COLO668 (cell line): ENCODE results near the gene DNAJC13.

Experiments used
- DNase-seq: peaks from one replicate; lab custom pipeline; 2025; ENCODE audit not compliant: unreplicated experiment; lab: John Stamatoyannopoulos, UW

Gene DNAJC13

DNA sequence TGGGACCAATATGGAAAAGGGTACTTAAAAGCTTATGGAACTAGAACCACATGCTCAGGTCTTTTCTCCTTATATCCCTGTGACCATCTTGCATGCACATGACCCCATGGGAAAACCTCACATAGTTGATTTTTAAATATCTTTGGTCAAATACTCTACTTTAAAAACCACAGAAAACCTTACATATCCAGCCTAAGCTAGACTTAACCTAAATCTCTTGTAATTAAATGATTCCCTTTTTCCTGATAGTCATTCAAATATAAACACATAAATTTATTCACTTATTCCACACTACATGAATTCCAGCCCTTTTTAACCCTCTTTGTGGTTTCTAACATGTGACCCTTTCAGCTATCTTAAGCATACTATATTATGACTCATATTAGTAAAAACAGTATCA, 46.8 kb downstream of the DNAJC13 start:
- DNase-seq = no peak

DNA sequence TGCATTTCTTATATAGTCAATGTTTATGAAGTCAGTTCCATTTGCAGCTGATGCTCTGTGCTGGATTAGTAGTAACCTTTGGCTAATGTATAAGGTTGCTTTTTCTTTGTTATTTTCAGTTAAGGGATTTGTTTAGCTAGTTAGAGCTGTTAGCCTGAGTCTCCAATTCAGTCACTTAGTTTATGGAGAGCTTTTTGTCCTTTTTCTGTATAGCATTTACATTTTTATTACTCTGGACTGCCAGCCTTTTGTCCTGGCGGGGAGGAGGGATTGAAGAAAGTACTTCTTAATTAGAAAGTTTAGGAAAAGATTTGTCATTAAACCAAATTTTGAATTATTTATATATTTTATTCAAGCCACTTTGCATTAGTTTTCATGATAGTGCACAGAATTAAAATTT, 52.0 kb downstream of the DNAJC13 start:
- DNase-seq = no peak

DNA sequence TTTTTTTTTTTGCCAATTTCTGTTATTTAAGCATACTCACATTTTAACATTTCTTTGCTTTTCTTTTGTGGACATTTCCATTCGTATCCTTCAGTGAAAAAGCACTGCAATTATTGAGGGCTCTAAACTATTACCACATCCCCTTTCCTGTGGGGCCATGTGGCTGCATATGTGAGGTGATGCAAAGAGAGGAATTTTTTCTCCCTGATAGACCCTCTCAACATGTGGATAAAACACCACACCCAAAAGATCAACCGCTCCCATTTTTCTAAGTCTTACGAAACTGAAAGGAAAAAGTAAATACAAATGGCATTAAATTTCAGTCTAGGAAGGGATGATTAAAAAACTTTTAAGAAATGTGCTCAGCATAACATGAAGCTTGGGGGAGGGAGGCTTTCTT, 68.8 kb downstream of the DNAJC13 start:
- no peak for DNase-seq

DNA sequence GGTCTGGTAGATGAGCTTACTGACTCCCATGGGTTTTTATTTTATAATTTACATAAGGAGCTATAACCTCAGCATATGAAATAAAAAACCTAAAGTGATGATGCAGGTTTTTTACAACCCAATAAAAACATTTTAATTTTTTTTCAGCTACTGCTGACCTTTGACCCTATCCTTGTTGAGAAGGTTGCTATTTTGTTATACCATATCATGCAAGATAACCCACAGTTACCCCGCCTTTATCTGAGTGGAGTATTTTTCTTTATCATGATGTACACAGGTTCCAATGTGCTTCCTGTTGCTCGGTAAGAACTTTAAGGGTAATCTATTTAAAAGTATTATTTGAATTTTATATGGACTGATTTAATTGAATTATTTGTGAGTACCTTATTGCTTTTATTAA, 70.8 kb downstream of the DNAJC13 start:
- DNase-seq = no peak

DNA sequence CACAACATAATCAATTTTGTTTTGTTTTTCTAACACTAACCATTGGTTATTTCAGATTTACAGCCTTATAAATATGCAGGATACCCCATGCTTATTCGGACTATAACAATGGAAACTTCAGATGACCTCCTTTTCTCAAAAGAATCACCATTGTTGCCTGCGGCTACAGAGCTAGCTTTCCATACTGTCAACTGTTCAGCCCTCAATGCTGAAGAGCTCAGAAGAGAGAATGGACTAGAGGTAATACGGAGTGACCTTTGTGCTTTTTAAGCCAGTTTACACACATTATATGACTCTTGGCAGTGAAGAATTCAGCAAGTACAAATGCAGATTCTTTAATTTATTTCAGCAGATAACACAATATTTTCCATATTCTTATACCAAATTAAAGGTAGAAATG, 81.8 kb downstream of the DNAJC13 start:
- no peak for DNase-seq

DNA sequence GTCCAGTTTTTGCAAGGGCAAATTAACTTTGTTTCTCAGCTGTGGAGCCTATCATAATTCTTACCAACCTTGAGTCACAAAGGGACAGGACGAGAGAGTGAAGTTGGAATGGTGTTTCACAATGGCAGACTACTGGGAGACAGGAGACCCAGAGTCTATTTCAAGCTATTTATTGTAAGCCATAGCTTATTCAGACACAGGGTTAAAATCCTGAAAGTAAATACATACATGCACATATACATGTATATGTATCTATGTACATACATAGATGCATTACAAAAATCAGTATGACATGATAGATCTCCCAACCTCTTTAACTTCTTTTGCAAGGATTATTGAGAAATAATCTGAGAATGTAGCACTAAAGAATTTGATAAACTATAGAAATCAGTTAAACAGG, 86.3 kb downstream of the DNAJC13 start:
- DNase-seq = no peak

DNA sequence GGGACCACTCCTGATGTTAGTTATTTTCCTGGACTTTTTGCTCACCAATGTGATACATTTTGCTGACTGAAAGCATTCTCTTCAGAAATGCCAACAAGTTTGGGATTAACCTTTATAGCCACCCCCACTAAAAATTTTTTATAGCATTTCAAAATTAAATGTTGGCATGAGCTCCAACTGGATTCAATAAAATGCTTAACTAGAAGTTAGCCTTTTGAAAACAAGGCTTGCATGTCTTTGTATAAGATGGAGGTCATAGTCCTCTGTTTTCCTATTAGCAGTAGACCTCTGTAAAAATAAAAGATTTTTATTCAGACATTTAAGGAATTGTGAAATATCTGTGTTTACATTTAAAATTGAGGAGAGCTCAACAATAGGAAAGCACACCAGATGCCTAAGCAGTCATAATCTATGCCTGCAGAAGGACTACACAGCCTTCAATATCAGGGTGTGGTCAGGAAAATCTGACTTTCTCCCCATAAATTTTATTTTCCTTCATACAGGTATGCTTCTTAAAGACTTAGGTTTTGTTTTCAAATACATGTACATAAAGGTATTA, 87.2 kb downstream of the DNAJC13 start:
- no peak for DNase-seq

DNA sequence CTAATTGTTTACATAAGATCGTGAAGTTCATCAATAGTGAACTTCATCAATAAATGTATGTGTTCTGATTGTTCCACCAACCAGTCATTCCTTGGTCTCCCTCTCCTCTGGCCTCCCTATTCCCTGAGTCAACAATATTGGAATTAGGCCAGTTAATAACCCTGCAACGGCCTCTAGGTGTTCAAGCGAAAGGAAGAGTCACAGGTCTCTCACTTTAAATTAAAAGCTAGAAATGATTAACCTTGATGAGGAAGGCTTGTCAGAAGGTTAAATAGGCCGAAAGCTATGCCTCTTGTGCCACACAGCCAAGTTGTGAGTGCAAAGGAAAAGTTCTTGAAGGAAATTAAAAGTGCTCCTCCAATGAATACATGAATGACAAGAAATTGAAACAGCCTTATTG, 90.4 kb downstream of the DNAJC13 start:
- no peak for DNase-seq

DNA sequence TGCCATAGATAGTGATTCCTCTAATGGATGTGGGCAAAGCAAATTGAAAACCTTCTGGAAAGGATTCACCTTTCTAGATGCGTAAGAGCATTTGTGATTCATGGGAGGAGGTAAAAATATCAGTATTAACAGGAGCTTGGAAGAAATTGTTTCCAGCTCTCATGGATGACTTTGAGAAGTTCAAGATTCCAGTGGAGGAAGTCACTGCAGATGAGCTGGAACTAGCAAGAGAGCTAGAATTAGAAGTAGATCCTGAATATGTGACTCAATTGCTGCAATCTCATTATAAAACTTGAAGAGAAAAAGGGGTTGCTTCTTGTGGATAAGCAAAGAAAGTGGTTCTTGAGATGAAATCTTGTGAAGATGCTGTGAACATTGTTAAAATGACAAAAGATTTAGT, 91.8 kb downstream of the DNAJC13 start:
- no peak for DNase-seq

DNA sequence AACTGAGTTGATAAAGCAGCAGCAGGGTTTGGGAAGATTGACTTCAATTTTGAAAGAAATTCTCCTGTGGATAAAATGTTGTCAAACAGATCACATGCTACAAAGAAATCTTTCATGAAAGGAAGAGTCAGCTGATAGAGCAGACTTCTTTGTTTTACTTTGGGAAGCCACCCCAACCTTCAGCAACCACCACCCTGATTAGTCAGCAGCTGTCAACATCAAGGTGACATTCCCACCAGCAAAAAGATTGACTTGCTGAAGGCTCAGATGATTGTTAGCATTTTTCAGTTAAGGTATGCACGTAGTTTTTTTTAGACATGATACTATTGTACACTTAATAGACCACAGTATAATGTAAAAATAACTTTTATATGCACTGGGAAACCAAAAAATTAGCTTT, 92.2 kb downstream of the DNAJC13 start:
- no peak for DNase-seq

DNA sequence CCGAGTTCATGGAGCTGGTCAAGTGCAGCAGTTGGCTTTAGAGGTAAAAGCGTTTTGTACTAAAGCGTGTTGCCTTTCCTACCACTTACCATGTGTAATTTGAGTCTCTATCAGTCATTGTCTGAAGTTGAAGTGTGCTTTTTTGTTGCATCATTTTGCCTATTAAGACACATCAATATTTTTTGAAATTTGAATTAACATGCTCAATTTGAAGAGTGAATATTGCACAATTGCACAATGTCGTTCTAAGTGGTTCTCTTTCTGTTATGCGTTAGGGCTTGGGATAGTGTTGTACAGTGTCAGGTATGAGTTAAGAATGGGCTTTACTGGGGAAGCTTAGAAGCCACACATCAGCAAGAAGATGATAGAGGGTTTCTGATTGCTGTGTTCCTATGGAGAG, 95.8 kb downstream of the DNAJC13 start:
- no peak for DNase-seq

DNA sequence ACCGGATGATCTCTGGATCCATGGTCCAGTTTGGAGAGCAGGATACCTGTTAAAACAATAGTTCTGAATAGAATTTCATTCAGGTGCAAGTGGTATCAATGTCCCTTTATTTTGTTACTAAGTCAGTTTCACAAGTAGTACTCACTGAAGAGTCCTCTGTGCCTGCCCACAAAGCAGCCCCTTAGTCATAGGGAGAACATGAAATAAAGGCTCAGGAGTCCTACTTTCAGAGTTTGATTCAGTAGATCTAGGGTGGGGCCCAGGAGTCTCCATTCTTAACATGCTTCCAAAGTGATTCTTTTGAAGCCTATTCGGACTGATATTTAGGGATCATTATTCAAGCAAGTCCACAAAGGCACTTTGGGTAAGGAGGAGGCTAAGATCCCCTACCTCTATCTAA, 100.0 kb downstream of the DNAJC13 start:
- no peak for DNase-seq

DNA sequence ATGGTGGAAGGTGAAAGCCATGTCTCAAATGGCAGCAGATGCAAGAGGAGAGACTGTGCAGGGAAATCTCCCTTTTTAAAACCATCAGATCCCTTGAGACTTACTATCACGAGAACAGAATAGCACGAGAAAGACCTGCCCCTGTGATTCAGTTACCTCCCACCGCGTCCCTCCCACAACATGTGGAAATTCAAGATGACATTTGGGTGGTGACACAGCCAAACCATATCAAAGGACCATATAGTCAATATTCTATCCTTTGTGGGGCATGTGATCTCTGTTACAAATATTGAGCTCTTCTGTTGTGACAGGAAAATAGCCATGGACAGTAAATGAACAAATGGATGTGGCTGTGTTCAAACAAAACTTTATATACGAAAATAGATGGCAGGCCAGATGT, 102.6 kb downstream of the DNAJC13 start:
- DNase-seq = peak; percentile 1

DNA sequence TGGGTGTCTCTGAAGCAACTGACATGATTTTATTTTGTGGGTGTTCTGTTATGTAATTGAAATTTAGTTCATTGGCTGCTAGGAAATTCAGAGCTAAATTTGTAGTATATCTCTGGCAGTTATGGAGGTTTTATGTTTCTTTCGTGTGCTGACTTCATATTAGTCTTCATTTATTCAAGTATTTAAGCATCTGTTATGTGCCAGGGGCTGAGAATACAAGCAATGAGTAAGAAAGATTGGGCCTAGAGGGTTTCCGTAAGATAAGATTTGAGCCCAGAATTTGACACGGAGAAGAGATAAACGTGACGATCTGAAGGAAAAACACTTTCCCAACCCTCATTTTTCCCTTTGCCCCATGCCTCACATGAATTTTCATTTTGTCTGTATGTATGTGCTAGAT, 104.6 kb downstream of the DNAJC13 start:
- DNase-seq = no peak

DNA sequence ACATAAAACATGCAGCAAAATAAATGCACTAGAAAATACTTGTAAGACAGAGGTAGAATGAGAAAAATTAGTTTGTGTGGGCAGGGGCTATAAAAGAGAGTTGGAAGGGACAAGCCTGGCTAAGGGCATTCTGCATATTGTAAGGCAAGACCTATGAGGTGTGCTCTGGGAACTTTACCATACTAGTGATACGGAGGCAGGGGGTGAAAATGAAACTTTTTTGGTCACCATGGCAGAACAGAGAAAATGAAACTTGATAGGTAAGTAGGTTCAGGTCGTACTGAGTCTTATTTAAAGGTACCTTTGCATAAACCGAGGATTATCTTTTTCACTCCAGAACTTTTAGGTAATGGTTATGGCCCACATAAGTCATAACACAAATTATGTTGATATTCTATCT, 105.1 kb downstream of the DNAJC13 start:
- no peak for DNase-seq

DNA sequence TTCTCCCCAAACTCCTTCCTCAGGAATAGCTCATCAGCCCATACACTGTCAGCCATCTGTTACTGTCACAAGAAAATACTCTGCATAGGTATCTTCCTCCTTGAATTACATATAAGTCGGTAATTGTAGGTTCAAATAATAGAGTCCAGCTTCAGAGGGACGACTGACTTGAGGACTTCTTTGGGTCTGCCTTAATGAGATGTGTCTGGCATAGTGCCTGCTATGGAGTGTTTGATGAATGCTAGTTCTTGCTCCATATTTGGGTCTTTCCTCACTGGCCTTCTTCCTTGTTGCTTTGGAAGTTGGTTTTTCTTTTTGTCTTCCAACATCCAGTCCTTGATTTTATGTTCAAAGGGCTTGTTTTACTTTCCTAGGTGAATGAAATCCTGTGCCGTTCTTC, 113.3 kb downstream of the DNAJC13 start:
- no peak for DNase-seq

DNA sequence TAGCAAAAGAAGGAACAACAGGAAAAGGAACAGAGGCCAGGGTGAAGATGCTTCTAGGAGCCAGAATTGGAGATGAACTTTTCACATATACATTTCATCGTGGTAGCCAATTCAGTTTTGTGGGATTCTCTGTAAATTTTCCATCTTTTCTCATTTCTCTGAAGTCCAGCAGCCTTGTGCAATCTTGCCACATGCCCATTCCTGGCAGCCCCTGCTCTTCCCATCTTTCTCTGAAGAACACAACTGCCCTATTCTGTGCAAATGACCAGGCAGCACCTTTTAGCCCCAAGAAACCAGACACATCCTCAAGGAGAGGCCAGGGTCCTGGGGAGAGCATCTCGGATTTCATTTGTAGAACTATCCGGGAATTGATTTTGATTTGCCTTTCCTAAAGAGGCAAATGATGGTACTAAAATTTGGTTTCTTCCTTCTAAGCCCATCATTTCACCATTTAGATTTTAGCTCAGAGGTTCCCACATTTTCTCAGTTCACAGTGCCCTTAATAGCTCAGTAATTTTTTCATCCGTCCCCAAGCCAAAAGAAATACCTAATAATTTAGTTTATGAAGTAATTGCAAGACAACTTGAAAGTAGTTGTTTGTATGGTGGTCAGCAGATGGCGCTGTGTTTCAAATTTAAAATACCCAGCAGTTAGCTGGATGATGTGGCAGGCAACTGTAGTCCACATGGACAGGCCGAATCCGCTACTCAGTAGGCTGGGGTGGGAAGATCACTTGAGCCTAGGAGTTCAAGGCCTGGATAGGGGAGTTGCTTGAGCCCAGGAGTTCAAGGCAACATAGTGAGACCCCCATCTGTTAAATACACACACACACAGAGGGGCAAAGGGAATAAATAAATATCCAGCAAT, 118.5 kb downstream of the DNAJC13 start:
- DNase-seq = peak; percentile 37

DNA sequence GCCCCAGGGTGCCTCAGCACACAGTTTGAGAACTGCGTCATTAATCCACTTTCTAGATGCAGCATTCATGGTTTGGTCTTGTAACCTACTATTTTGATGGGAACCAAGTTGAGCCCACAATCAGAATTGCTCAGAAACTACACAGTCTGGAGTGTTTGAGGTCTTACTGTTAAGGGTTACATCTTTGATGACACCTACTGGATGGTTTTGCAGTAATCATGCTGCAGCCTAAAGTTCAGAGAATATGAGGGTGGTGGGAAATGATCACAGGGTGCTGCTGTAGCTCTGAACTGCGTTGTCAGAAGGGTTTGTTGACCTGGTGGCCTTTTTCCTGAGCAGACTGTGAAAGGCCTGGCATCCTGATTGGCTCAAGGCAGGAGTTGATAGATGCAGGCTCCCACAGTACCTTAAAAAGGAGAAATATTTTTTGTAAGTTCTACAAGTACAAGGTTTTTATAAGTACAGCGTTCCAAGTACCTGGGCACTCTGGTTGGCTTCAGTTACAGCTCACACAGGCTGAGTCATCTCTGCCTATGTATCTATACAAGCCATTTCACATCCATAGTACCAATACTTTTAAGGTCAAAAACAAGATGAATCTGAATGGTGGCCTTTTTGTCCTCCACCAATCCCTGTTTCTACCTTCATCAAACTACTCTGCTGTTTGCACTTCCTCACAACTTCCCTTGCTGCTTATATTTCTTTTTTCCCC, 119.3 kb downstream of the DNAJC13 start:
- DNase-seq = no peak

DNA sequence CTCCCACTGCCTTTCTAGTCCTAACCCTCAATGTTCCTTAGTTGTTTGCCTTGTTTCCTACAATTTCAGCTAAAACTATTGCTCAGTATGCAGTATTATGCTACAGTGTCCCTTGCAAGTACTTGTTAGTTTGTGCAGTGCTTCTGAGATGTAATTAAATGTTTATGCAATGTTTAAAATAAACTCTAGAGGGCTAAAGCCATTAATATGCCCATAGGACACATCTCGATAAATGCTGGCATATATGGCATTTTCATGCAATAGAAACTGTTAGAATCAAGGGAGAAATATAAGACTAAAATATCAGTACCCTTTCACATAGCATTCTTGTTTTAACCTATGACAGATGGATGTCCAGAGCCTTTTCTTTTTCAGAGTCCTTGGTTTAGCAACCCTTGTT, 120.0 kb downstream of the DNAJC13 start:
- DNase-seq = no peak

DNA sequence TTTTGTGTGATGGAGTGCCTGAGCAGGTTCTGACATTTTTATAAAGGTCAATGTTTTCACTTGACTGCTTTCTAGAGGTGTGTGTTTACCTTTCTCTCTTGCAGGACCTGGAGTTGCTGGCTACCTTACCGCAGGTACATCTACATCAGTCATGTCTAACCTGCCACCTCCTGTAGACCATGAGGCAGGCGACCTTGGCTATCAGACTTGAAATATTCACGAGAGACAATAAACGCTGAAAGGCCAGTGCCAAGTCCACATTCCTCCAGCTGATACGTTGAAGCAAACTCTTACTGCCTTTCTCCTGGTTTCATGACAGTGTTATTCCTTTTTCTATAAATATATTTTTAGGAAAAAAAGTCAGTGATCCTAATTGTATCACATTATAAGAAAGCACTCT, 120.8 kb downstream of the DNAJC13 start:
- no peak for DNase-seq

DNA sequence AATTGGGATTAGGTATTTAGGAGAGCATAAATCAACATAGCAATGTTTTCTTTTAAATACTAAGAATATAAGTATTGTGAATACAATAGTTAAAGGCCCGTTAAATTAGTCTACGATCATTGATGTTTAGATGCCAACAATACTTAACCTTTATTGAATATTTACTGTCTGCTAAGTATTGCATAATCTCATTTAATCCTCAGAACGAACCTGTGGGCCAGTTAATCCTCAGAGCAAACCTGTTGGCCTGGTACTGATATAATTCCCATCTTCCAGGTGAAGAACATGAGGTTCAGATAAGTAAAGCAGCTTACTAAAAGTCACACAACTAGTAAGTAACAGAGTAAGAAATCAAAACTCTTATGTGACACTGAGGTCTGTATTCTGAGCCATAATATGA, 122.4 kb downstream of the DNAJC13 start:
- DNase-seq = no peak

DNA sequence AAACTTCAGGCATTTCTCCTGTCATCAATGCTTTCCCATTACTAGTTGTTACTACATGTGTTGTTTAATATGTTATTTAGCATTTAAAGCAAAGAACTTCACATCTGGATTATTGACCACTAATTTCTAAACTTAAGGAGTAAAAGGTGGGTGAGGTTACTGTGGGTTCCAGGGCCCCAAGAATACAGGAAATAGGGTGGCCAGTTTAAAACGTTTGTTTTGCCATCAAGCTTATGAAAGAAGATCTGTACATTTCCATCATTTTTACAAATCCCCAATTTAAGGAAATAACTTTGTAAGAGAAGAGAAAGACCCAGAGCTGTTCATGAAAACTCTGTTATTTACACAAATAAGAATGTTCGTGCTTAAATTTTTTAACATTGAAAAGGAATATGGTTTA, 125.3 kb downstream of the DNAJC13 start:
- DNase-seq = no peak
